Erythroblast (primary cell): ENCODE measurements around the gene PPP6R1.

Source experiments
- GATA1 ChIP-seq: IDR thresholded peaks from 2 replicates; pipeline ENCODE4 v1.6.1; 2011; ENCODE audit warnings: low read depth, mild to moderate bottlenecking, control low read depth, low read length, moderate library complexity
- POLR2A ChIP-seq: IDR thresholded peaks from 2 replicates; pipeline ENCODE4 v1.6.1; 2011; ENCODE audit warnings: mild to moderate bottlenecking, low read length

GRCh38 chr19:55259540-55260210, 858 bp upstream of the PPP6R1 start:
- TF ChIP-seq POLR2A (peak; percentile 30), GATA1 (no peak)
